Activated CD4-positive, alpha-beta T cell treated with anti-CD3 and anti-CD28 coated beads, Interleukin-2, amount 10 ng/mL, durations not matched to agents 24 days and 14 days (primary cell): ENCODE measurements around the gene PSD4. TPM values are rescaled to one million over a fixed set of nuclear protein-coding genes. Genes with fewer than 3 reads are reported as not detected.

ENCODE experiments used
- DNase-seq: peaks from one replicate; pipeline ENCODE4 v3.0.0; 2022
- H3K27ac Mint-ChIP-seq: one replicate; pipeline ENCODE4 v1.8.0; 2022; ENCODE audit warnings: mild to moderate bottlenecking, mixed read lengths
- H3K27me3 Mint-ChIP-seq: one replicate; pipeline ENCODE4 v1.8.0; 2022; ENCODE audit warnings: mixed read lengths
- H3K36me3 Mint-ChIP-seq: one replicate; pipeline ENCODE4 v1.8.0; 2022; ENCODE audit warnings: low read depth, mild to moderate bottlenecking, mixed read lengths
- H3K4me1 Mint-ChIP-seq: one replicate; pipeline ENCODE4 v1.8.0; 2021; ENCODE audit warnings: mixed read lengths
- H3K4me3 Mint-ChIP-seq: one replicate; pipeline ENCODE4 v1.8.0; 2022; ENCODE audit warnings: mild to moderate bottlenecking, moderate library complexity, mixed read lengths
- H3K9me3 Mint-ChIP-seq: one replicate; pipeline ENCODE4 v1.8.0; 2021; ENCODE audit warnings: mixed read lengths
- intact Hi-C: fragments of 100-400 bp; cut with micrococcal nuclease; formaldehyde crosslinking; loops from one replicate; pipeline ENCODE4 v1.15.1; 2023
- total RNA-seq: library from RNA; stranded (reverse); gene quantifications from 2 replicates; pipeline ENCODE4 v1.2.3, GENCODE V29; 2022

PSD4 gene
- total RNA-seq, 1 donor from 2014 or later: 278 TPM

- H3K27me3 Mint-ChIP-seq: no peaks in the 10 kb centered on the region
- H3K4me3 Mint-ChIP-seq: no peak overlapping the region
- DNase-seq: no peak
- intact Hi-C loops: loop anchor here (5.0 kb wide), 1 partner anchor 257 kb away; no protein-coding TSS in a partner anchor
- H3K4me1 Mint-ChIP-seq: peaks cover 40% of the 10 kb centered on the region
- H3K9me3 Mint-ChIP-seq: no peaks in the 10 kb centered on the region
- H3K36me3 Mint-ChIP-seq: no peaks in the 10 kb centered on the region
- no peak overlapping the region for H3K27ac Mint-ChIP-seq
These were observed 38.5 kb upstream of the PSD4 start for GRCh38 chr2:113135317-113135716.

GRCh38 chr2:113136828-113137775 is 36.7 kb upstream of the PSD4 start:
- Mint-ChIP-seq H3K4me1 (peaks cover 40% of the 10 kb centered on the region), H3K27ac (no peak overlapping the region), H3K9me3 (no peaks in the 10 kb centered on the region), H3K36me3 (no peaks in the 10 kb centered on the region), H3K27me3 (no peaks in the 10 kb centered on the region), H3K4me3 (no peak overlapping the region)
- peak; percentile 85 for DNase-seq
- intact Hi-C loops: loop anchor here (1.0 to 5.0 kb wide), 2 partner anchors 52 to 255 kb away; no protein-coding TSS in a partner anchor

GRCh38 chr2:113137827-113138226 is 35.9 kb upstream of the PSD4 start:
- no peak overlapping the region for H3K4me3 Mint-ChIP-seq
- H3K27me3 Mint-ChIP-seq: no peaks in the 10 kb centered on the region
- DNase-seq: no peak
- intact Hi-C loops: loop anchor here (1.0 to 5.0 kb wide), 7 partner anchors 19 to 254 kb away; partner anchors contain the start of gene PSD4
- no peaks in the 10 kb centered on the region for H3K9me3 Mint-ChIP-seq
- no peak overlapping the region for H3K27ac Mint-ChIP-seq
- no peaks in the 10 kb centered on the region for H3K36me3 Mint-ChIP-seq
- peaks cover 40% of the 10 kb centered on the region for H3K4me1 Mint-ChIP-seq

- Mint-ChIP-seq H3K4me1 (peaks cover 34% of the 10 kb centered on the region), H3K27ac (peak overlapping the region; percentile 61), H3K4me3 (peak overlapping the region; percentile 34), H3K27me3 (no peaks in the 10 kb centered on the region), H3K9me3 (no peaks in the 10 kb centered on the region), H3K36me3 (no peaks in the 10 kb centered on the region)
- intact Hi-C loops: loop anchor here (1.0 to 5.0 kb wide), 6 partner anchors 18 to 254 kb away; partner anchors contain the start of gene PSD4
- DNase-seq: peak; percentile 92
These were observed 35.1 kb upstream of the PSD4 start for GRCh38 chr2:113138428-113139322.

- no peak for DNase-seq
- Mint-ChIP-seq H3K27me3 (peaks cover 20% of the 10 kb centered on the region), H3K27ac (no peak overlapping the region), H3K4me1 (peaks cover 24% of the 10 kb centered on the region), H3K4me3 (no peak overlapping the region), H3K9me3 (peaks cover 16% of the 10 kb centered on the region), H3K36me3 (no peaks in the 10 kb centered on the region)
- intact Hi-C loops: no loop called here
These were observed 32.3 kb upstream of the PSD4 start for GRCh38 chr2:113141451-113141850.

GRCh38 chr2:113142290-113142689 is 31.5 kb upstream of the PSD4 start:
- intact Hi-C loops: no loop called here
- peaks cover 16% of the 10 kb centered on the region for H3K9me3 Mint-ChIP-seq
- no peak overlapping the region for H3K4me3 Mint-ChIP-seq
- no peaks in the 10 kb centered on the region for H3K36me3 Mint-ChIP-seq
- H3K27ac Mint-ChIP-seq: no peak overlapping the region
- DNase-seq: no peak
- peaks cover 20% of the 10 kb centered on the region for H3K27me3 Mint-ChIP-seq
- H3K4me1 Mint-ChIP-seq: peaks cover 19% of the 10 kb centered on the region

GRCh38 chr2:113144259-113144658 is 29.5 kb upstream of the PSD4 start:
- peaks cover 16% of the 10 kb centered on the region for H3K9me3 Mint-ChIP-seq
- H3K36me3 Mint-ChIP-seq: no peaks in the 10 kb centered on the region
- peaks cover 2% of the 10 kb centered on the region for H3K4me1 Mint-ChIP-seq
- intact Hi-C loops: no loop called here
- H3K4me3 Mint-ChIP-seq: no peak overlapping the region
- H3K27ac Mint-ChIP-seq: no peak overlapping the region
- DNase-seq: no peak
- H3K27me3 Mint-ChIP-seq: peaks cover 24% of the 10 kb centered on the region

GRCh38 chr2:113148606-113149552 is 24.9 kb upstream of the PSD4 start:
- Mint-ChIP-seq H3K27me3 (peaks cover 27% of the 10 kb centered on the region), H3K4me1 (no peaks in the 10 kb centered on the region), H3K27ac (no peak overlapping the region), H3K9me3 (peaks cover 16% of the 10 kb centered on the region), H3K36me3 (no peaks in the 10 kb centered on the region), H3K4me3 (no peak overlapping the region)
- no peak for DNase-seq
- intact Hi-C loops: no loop called here

- intact Hi-C loops: no loop called here
- no peaks in the 10 kb centered on the region for H3K36me3 Mint-ChIP-seq
- no peak overlapping the region for H3K4me3 Mint-ChIP-seq
- DNase-seq: no peak
- no peaks in the 10 kb centered on the region for H3K4me1 Mint-ChIP-seq
- no peak overlapping the region for H3K27ac Mint-ChIP-seq
- peaks cover 24% of the 10 kb centered on the region for H3K27me3 Mint-ChIP-seq
- H3K9me3 Mint-ChIP-seq: peaks cover 9% of the 10 kb centered on the region
These were observed 24.1 kb upstream of the PSD4 start for GRCh38 chr2:113149553-113150257.

- no peak overlapping the region for H3K4me3 Mint-ChIP-seq
- peaks cover 20% of the 10 kb centered on the region for H3K27me3 Mint-ChIP-seq
- H3K36me3 Mint-ChIP-seq: no peaks in the 10 kb centered on the region
- H3K9me3 Mint-ChIP-seq: peaks cover 4% of the 10 kb centered on the region
- H3K4me1 Mint-ChIP-seq: no peaks in the 10 kb centered on the region
- no peak overlapping the region for H3K27ac Mint-ChIP-seq
- intact Hi-C loops: no loop called here
- DNase-seq: no peak
These were observed 23.5 kb upstream of the PSD4 start for GRCh38 chr2:113150258-113150601.

GRCh38 chr2:113155331-113155730 is 18.4 kb upstream of the PSD4 start:
- intact Hi-C loops: no loop called here
- H3K4me1 Mint-ChIP-seq: peaks cover 19% of the 10 kb centered on the region
- peaks cover 6% of the 10 kb centered on the region for H3K27me3 Mint-ChIP-seq
- no peak for DNase-seq
- H3K36me3 Mint-ChIP-seq: peaks cover 2% of the 10 kb centered on the region
- H3K9me3 Mint-ChIP-seq: no peaks in the 10 kb centered on the region
- no peak overlapping the region for H3K27ac Mint-ChIP-seq
- H3K4me3 Mint-ChIP-seq: no peak overlapping the region

GRCh38 chr2:113156278-113157117 is 17.3 kb upstream of the PSD4 start:
- DNase-seq: no peak
- Mint-ChIP-seq H3K27me3 (peaks cover 6% of the 10 kb centered on the region), H3K4me3 (peak overlapping the region; percentile 77), H3K36me3 (peaks cover 2% of the 10 kb centered on the region), H3K9me3 (no peaks in the 10 kb centered on the region), H3K4me1 (peaks cover 19% of the 10 kb centered on the region), H3K27ac (peak overlapping the region; percentile 65)
- intact Hi-C loops: loop anchor here (2.0 kb wide), 2 partner anchors 18 kb away; no protein-coding TSS in a partner anchor
